ENCODE results near the gene SCAP. TPM values are rescaled to one million over a fixed set of nuclear protein-coding genes. Genes with fewer than 3 reads are reported as not detected.

SCAP gene
- total and polyA plus RNA-seq, 2 of the 13 experiments (the other 11 are each of a cell fraction or from before 2014, with no cell fraction given): 40.4 to 53.3 TPM

- TF ChIP-seq TFAP4 (IDR thresholded peaks at IDR 0.05; ENCODE audit: borderline replicate concordance, low read depth) (no peak), GLI4 (CRISPR knock-in tag; IDR thresholded peaks at IDR 0.05; ENCODE audit: borderline replicate concordance) (no peak), CTCF (CRISPR knock-in tag; IDR thresholded peaks at IDR 0.05) (no peak), HOXA7 (CRISPR knock-in tag; IDR thresholded peaks at IDR 0.05) (no peak), SRSF4 (IDR thresholded peaks at IDR 0.05; ENCODE audit: low read depth, low read length, poor library complexity, severe bottlenecking) (no peak), XRCC5 (optimal IDR thresholded peaks at IDR 0.05; ENCODE audit: low read length) (peak; percentile 41), ZNF644 (CRISPR knock-in tag; IDR thresholded peaks at IDR 0.05; ENCODE audit: low read depth) (no peak), ZNF501 (CRISPR knock-in tag; IDR thresholded peaks at IDR 0.05) (peak; percentile 36; the same call in 1 of the 2 replicates), ZNF350 (CRISPR knock-in tag; IDR thresholded peaks at IDR 0.05; ENCODE audit: borderline replicate concordance, low read depth) (peak; percentile 24; the same call in 1 of the 2 replicates), ZSCAN29 (CRISPR knock-in tag; conservative IDR thresholded peaks at IDR 0.05) (0 out of 2 replicates have a peak, but pooled peaks have one; percentile 41), BATF2 (CRISPR knock-in tag; IDR thresholded peaks at IDR 0.05) (peak; percentile 62; the same call in 1 of the 2 replicates), ZSCAN21 (CRISPR knock-in tag; IDR thresholded peaks at IDR 0.05; ENCODE audit: borderline replicate concordance) (no peak; the same call in 1 of the 2 replicates), PAF1 (CRISPR knock-in tag; IDR thresholded peaks at IDR 0.05) (no peak), GPBP1L1 (CRISPR knock-in tag; IDR thresholded peaks at IDR 0.05) (no peak), RFX3 (CRISPR knock-in tag; IDR thresholded peaks at IDR 0.05) (no peak), CEBPB (IDR thresholded peaks at IDR 0.05; ENCODE audit: borderline replicate concordance, low read depth, low read length) (no peak), ZNF552 (CRISPR knock-in tag; IDR thresholded peaks at IDR 0.05; ENCODE audit: borderline replicate concordance) (no peak), SIN3B (IDR thresholded peaks at IDR 0.05; ENCODE audit: low read length) (no peak), ELF4 (CRISPR knock-in tag; IDR thresholded peaks at IDR 0.05; ENCODE audit: borderline replicate concordance) (peak; percentile 40; the same call in 1 of the 2 replicates), ZNF253 (CRISPR knock-in tag; IDR thresholded peaks at IDR 0.05; ENCODE audit: borderline replicate concordance) (no peak), ZNF615 (CRISPR knock-in tag; IDR thresholded peaks at IDR 0.05; ENCODE audit: borderline replicate concordance) (no peak), ZNF275 (CRISPR knock-in tag; IDR thresholded peaks at IDR 0.05; ENCODE audit: borderline replicate concordance) (no peak)
Observed at GRCh38 chr3:47381317-47382157, 94.2 kb downstream of the SCAP start (continued).

All from HepG2 (cell line).